ENCODE data around the gene SMYD2. TPM values are rescaled to one million over a fixed set of nuclear protein-coding genes. Genes with fewer than 3 reads are reported as not detected.

SMYD2 gene
- total and polyA plus RNA-seq, 2 donors from 2014 or later = 28.9 to 42.9 TPM

DNA sequence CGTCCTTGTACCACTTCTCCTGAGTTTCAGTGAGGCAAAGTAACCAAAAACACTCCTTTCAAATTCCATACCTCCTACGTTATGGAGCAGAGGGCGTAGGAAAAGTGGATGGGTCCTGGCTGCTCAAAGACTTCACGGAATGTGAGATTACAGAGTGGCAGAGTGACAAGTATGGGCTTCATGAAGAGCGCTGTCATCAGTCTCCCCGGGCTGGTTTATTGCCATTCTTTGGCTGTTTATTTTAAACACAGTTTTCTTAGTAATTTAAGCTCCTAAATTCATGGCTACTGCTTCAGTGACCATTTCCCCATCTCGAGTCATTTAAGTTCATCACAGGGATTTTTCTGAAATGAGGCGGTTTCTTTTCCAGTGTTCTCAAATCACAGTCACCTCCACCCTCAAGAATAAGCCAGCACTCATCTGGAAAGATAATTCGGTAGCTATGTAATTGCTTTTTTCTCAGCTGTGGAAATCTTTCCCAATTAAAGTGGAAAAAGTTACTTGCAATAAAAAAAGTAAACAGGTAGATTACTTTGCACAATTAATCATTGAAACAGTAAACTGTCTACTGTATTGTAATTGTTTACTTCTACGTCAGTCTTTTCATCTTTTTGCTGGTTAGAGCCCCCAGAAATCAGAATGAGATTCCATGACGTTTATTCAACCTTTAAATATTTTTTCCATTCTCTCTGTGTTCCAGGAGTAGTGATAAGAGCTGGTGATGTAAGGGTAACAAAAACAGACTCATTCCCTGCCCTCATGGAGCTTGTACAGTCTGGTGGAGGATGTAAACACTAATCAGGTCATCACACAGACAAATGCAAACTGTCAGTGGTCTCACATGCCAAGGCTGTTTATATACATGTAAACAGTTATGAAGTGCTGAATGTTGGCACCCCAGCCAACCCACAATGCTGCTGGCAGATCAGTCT, 3.0 kb upstream of the SMYD2 start:
- DNase-seq (peak in 3 of 5 donors; percentile 34 to 69 (median 58)), FAIRE-seq (no peak)
- intact Hi-C loops (cut with DNase I) = no loop called here
- no peak for TF ChIP-seq CTCF (IDR thresholded peaks at IDR 0.05; ENCODE audit: borderline replicate concordance, extremely low read depth, insufficient read depth)
- no peak overlapping the region for H3K9ac ChIP-seq (ENCODE audit: low read length in 3 of 3)
- no peak overlapping the region for H3K27ac ChIP-seq (ENCODE audit: low read depth in 2 of 2, low read length in 2 of 2)
- H3K4me1 ChIP-seq (ENCODE audit: control insufficient read depth in 2 of 3, insufficient read depth in 2 of 3, low read depth in 1 of 3, low read length in 3 of 3) = peaks cover 0 to 4% (median 3%) of the 10 kb centered on the region in 3 donors
- H3K9me3 ChIP-seq (ENCODE audit: control insufficient read depth in 2 of 3, insufficient read depth in 1 of 3, low read length in 3 of 3) = no peaks in the 10 kb centered on the region
- no peak overlapping the region for H3K4me3 ChIP-seq (ENCODE audit: low read length in 3 of 3)
- no peaks in the 10 kb centered on the region for H3K36me3 ChIP-seq (ENCODE audit: control insufficient read depth in 2 of 3, insufficient read depth in 3 of 3, low read length in 3 of 3)
- H3K27me3 ChIP-seq (ENCODE audit: control insufficient read depth, insufficient read depth, low read length) = no peaks in the 10 kb centered on the region

GRCh38 chr1:214280386-214281020, 456 bp upstream of the SMYD2 start:
- H3K4me1 ChIP-seq (ENCODE audit: control insufficient read depth in 2 of 3, insufficient read depth in 2 of 3, low read depth in 1 of 3, low read length in 3 of 3) = peaks cover 0 to 4% (median 3%) of the 10 kb centered on the region in 3 donors
- intact Hi-C loops (cut with DNase I) = no loop called here
- peak overlapping the region; percentile 29 to 83 for H3K27ac ChIP-seq (ENCODE audit: low read depth in 2 of 2, low read length in 2 of 2)
- FAIRE-seq (no peak), DNase-seq (peak; percentile 55 to 82 (median 80))
- H3K27me3 ChIP-seq (ENCODE audit: control insufficient read depth, insufficient read depth, low read length) = no peaks in the 10 kb centered on the region
- H3K9me3 ChIP-seq (ENCODE audit: control insufficient read depth in 2 of 3, insufficient read depth in 1 of 3, low read length in 3 of 3) = no peaks in the 10 kb centered on the region
- TF ChIP-seq CTCF (IDR thresholded peaks at IDR 0.05; ENCODE audit: borderline replicate concordance, extremely low read depth, insufficient read depth) = no peak
- H3K4me3 ChIP-seq (ENCODE audit: low read length in 3 of 3) = peak overlapping the region; percentile 60 to 89 (median 78)
- peak overlapping the region; percentile 65 to 88 (median 74) for H3K9ac ChIP-seq (ENCODE audit: low read length in 3 of 3)
- no peaks in the 10 kb centered on the region for H3K36me3 ChIP-seq (ENCODE audit: control insufficient read depth in 2 of 3, insufficient read depth in 3 of 3, low read length in 3 of 3)

- Histone ChIP-seq H3K4me1 (ENCODE audit: control insufficient read depth in 2 of 3, insufficient read depth in 2 of 3, low read depth in 1 of 3, low read length in 3 of 3) (peaks cover 0 to 4% (median 3%) of the 10 kb centered on the region in 3 donors), H3K27ac (ENCODE audit: low read depth in 2 of 2, low read length in 2 of 2) (no peak overlapping the region), H3K27me3 (ENCODE audit: control insufficient read depth, insufficient read depth, low read length) (no peaks in the 10 kb centered on the region), H3K4me3 (ENCODE audit: low read length in 3 of 3) (peak overlapping the region; percentile 73 to 89 (median 87)), H3K9me3 (ENCODE audit: control insufficient read depth in 2 of 3, insufficient read depth in 1 of 3, low read length in 3 of 3) (no peaks in the 10 kb centered on the region), H3K9ac (ENCODE audit: low read length in 3 of 3) (peak overlapping the region; percentile 29 to 78 (median 48)), H3K36me3 (ENCODE audit: control insufficient read depth in 2 of 3, insufficient read depth in 3 of 3, low read length in 3 of 3) (no peaks in the 10 kb centered on the region)
- no peak for FAIRE-seq
- peak in 2 of 5 donors; percentile 41 to 50 for DNase-seq
- TF ChIP-seq CTCF (IDR thresholded peaks at IDR 0.05; ENCODE audit: borderline replicate concordance, extremely low read depth, insufficient read depth) = no peak
- intact Hi-C loops (cut with DNase I) = no loop called here
These were observed 1.0 kb downstream of the SMYD2 start for GRCh38 chr1:214281720-214282629.

Data from kidney (tissue), 14 donors.